OCI-LY7 (cell line): ENCODE results near the gene PDGFD. TPM values are rescaled to one million over a fixed set of nuclear protein-coding genes. Genes with fewer than 3 reads are reported as not detected.

Experiments
- BruUV-seq: library from RNA; stranded (reverse); fragments of 400-500 nt; replicated peaks from 2 replicates; lab custom pipeline; 2021; lab: Mats Ljungman, UMichigan
- CTCF ChIA-PET: fragments of 300-600 bp; sonication (Branson Sonifier 250); formaldehyde crosslinking; loops from one replicate; lab custom pipeline; 2022; ENCODE audit warnings: antibody characterized with exemption; ENCODE audit not compliant: unreplicated experiment; lab: Charles Lee
- POLR2A ChIA-PET: fragments of 300-600 bp; sonication (Branson Sonifier 250); formaldehyde crosslinking; loops from one replicate; lab custom pipeline; 2022; ENCODE audit warnings: antibody characterized with exemption; lab: Charles Lee
- DNase-seq: peaks from one replicate; pipeline ENCODE4 v3.0.0-alpha.2; 2015; ENCODE audit warnings: low spot score
- H2AFZ ChIP-seq: fragments of 200-600 bp; sonication (generic), shearing (Covaris generic); 2 replicates; pipeline ENCODE4 v1.6.1; 2014; ENCODE audit warnings: mild to moderate bottlenecking, antibody characterized with exemption, low read length, moderate library complexity
- H3K27ac ChIP-seq: fragments of 200-600 bp; sonication (generic); 2 replicates; pipeline ENCODE4 v1.5.1; 2014; ENCODE audit warnings: mixed run types, low read depth, mild to moderate bottlenecking, moderate library complexity, low read length, inconsistent platforms; ENCODE audit not compliant: poor library complexity, severe bottlenecking
- H3K36me3 ChIP-seq: fragments of 200-600 bp; sonication (generic); 2 replicates; pipeline ENCODE4 v1.6.1; 2014; ENCODE audit warnings: mild to moderate bottlenecking, antibody characterized with exemption, low read length, moderate library complexity, mixed read lengths; ENCODE audit not compliant: insufficient read depth
- H3K4me1 ChIP-seq: fragments of 200-600 bp; sonication (generic); 2 replicates; pipeline ENCODE4 v1.5.1; 2014; ENCODE audit warnings: mild to moderate bottlenecking, low read length; ENCODE audit not compliant: insufficient read depth, poor library complexity, severe bottlenecking
- H3K4me2 ChIP-seq: fragments of 200-600 bp; sonication (generic); 2 replicates; pipeline ENCODE4 v1.6.1; 2014; ENCODE audit warnings: mild to moderate bottlenecking, low read length
- H3K4me3 ChIP-seq: fragments of 200-600 bp; sonication (generic); 2 replicates; pipeline ENCODE4 v1.5.1; 2014; ENCODE audit warnings: mild to moderate bottlenecking, low read depth, low read length; ENCODE audit not compliant: poor library complexity, severe bottlenecking
- H3K79me2 ChIP-seq: fragments of 200-600 bp; sonication (generic); 2 replicates; pipeline ENCODE4 v1.6.1; 2016; ENCODE audit warnings: low read depth, mild to moderate bottlenecking, low read length, moderate library complexity, mixed read lengths; ENCODE audit not compliant: insufficient read depth
- H3K9me2 ChIP-seq: fragments of 200-600 bp; sonication (generic); 2 replicates; pipeline ENCODE4 v1.6.1; 2016; ENCODE audit warnings: mild to moderate bottlenecking, low read length, mixed read lengths; ENCODE audit not compliant: insufficient read depth
- H3K9me3 ChIP-seq: fragments of 200-600 bp; sonication (generic); 2 replicates; pipeline ENCODE4 v1.6.1; 2014; ENCODE audit warnings: mild to moderate bottlenecking, mixed run types, low read length, mixed read lengths
- H4K20me1 ChIP-seq: fragments of 200-600 bp; sonication (generic); 2 replicates; pipeline ENCODE4 v1.6.1; 2014; ENCODE audit warnings: mild to moderate bottlenecking, antibody characterized with exemption, low read length, moderate library complexity, mixed read lengths; ENCODE audit not compliant: insufficient read depth
- CTCF ChIP-seq: fragments of 200-600 bp; sonication (generic); conservative IDR thresholded peaks from 2 replicates; pipeline ENCODE4 v1.5.1; 2014; ENCODE audit warnings: mild to moderate bottlenecking, antibody characterized with exemption, low read length, moderate library complexity, mixed read lengths
- EZH2phosphoT487 ChIP-seq: fragments of 200-600 bp; sonication (generic); IDR thresholded peaks from 2 replicates; pipeline ENCODE4 v1.6.1; 2018; ENCODE audit warnings: low read depth, borderline replicate concordance, mild to moderate bottlenecking, mixed run types, antibody characterized with exemption, low read length, moderate library complexity, mixed read lengths
- intact Hi-C: fragments of 100-400 bp; cut with micrococcal nuclease; formaldehyde crosslinking; loops from one replicate; pipeline ENCODE4 v1.10.0; 2022; ENCODE audit not compliant: unreplicated experiment
- total RNA-seq, 2 experiments: library from RNA; depleted of rRNA in 1 of 2; stranded (reverse); fragments of >200 nt in 1 of 2; shearing (Covaris generic) in 1 of 2; gene quantifications; 2 replicates each; pipeline ENCODE4 v1.2.3, GENCODE V29; 2014 to 2022

PDGFD gene
- total RNA-seq, 2 experiments from 2014 or later, result 1.0 to 6.0 TPM

DNA sequence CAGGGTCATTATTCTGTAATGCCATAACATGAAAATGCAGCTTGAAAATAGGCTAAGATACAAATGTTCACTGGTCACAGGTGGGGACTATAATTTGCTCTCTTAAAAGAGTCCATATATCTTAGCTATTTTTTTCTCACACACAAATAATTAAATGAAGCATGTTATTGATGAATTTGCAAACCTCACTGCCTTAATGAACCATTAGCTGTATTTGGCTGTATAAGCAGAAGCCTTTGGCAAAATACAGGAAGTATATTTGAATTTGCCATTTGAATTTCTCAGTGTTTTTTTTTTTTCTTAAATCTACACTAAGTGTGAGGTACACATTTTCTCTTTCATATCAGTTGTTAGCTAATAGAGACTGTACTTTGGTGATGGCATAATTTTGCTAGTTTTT, 88.9 kb downstream of the PDGFD start:
- H3K27ac ChIP-seq, result no peak overlapping the region
- no peak for DNase-seq

DNA sequence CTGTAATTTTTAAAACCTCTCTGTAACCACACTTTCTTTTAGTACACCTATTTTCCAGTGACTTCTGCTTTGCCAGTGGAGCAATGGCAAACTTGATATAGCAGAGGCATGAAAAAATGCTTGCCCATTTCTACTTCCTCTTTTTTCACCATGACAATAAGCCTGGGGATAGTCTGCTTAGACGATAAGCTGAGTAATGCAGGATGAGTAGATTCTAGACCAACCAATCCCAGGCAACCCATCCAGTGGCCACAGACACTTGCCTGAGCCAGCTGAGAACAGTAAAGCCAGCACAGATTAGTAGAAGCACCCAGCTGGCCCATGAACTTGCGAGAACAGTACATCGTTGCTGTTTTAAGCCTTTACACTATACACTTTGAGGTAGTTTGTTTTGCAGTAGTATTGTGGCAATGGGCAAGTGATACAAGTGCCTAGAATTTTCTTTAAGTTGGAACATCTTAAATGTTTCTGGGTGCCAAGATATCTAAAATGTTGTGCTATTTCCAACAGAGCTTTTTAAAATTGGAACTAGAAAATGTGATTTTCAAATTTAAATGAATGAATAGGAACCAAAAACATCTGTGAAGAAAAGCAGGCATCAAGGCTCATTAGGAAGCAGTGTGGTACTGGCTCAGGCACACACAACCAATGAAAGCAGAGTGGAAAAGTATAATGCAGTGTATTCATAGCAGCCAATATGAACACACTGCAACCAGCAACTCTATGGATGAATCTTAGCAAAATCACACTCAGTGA, 89.8 kb downstream of the PDGFD start:
- Histone ChIP-seq H3K4me2 (peak overlapping the region; percentile 11; the same call in 1 of the 2 replicates), H3K9me2 (no peaks in the 10 kb centered on the region), H3K4me1 (no peaks in the 10 kb centered on the region), H4K20me1 (peaks cover 3% of the 10 kb centered on the region; the same call in 1 of the 2 replicates), H2AFZ (no peak overlapping the region), H3K9me3 (no peaks in the 10 kb centered on the region), H3K27ac (no peak overlapping the region), H3K4me3 (no peak overlapping the region), H3K36me3 (no peaks in the 10 kb centered on the region), H3K79me2 (no peaks in the 10 kb centered on the region)
- DNase-seq, result peak; percentile 30
- no TSS peak for BruUV-seq
- TF ChIP-seq CTCF (no peak), EZH2phosphoT487 (no peak)
- ChIA-PET POLR2A (interaction anchor here (0.8 to 0.9 kb wide), 2 partner anchors 10 to 53 kb away, joined by 3 read pairs; no protein-coding TSS in a partner anchor), CTCF (no interaction called here)
- intact Hi-C loops, result no loop called here

More for the DNA sequence above, 88.9 kb downstream of the PDGFD start:
- no peaks in the 10 kb centered on the region for H3K4me1 ChIP-seq
- no peak overlapping the region for H2AFZ ChIP-seq
- H3K9me3 ChIP-seq, result no peaks in the 10 kb centered on the region
- TF ChIP-seq EZH2phosphoT487, result no peak
- no peak for TF ChIP-seq CTCF
- POLR2A ChIA-PET, result interaction anchor here (0.6 to 1.0 kb wide), 3 partner anchors 21 to 518 kb away, joined by 3 read pairs; no protein-coding TSS in a partner anchor
- no peaks in the 10 kb centered on the region for H3K79me2 ChIP-seq
- intact Hi-C loops, result no loop called here
- H3K4me3 ChIP-seq, result no peak overlapping the region
- no TSS peak for BruUV-seq
- CTCF ChIA-PET, result no interaction called here
- peaks cover 3% of the 10 kb centered on the region; the same call in 1 of the 2 replicates for H4K20me1 ChIP-seq
- H3K36me3 ChIP-seq, result no peaks in the 10 kb centered on the region
- no peak overlapping the region for H3K4me2 ChIP-seq
- no peaks in the 10 kb centered on the region for H3K9me2 ChIP-seq

GRCh38 chr11:104067534-104067933, 96.4 kb downstream of the PDGFD start:
- ChIA-PET CTCF (no interaction called here), POLR2A (no interaction called here)
- Histone ChIP-seq H3K9me3 (no peaks in the 10 kb centered on the region), H3K36me3 (no peaks in the 10 kb centered on the region), H3K4me3 (no peak overlapping the region), H2AFZ (no peak overlapping the region), H3K27ac (no peak overlapping the region), H3K79me2 (no peaks in the 10 kb centered on the region), H3K9me2 (no peaks in the 10 kb centered on the region), H3K4me2 (no peak overlapping the region), H3K4me1 (no peaks in the 10 kb centered on the region), H4K20me1 (no peaks in the 10 kb centered on the region)
- TF ChIP-seq CTCF, result no peak
- no peak for TF ChIP-seq EZH2phosphoT487
- intact Hi-C loops, result no loop called here
- BruUV-seq, result no TSS peak
- DNase-seq, result no peak
